Measurements from ENCODE around the gene PRRG2.

- TF ChIP-seq POLR2AphosphoS5 (IDR thresholded peaks at IDR 0.05; ENCODE audit: low read depth, low read length) = no peak
- no peak for TF ChIP-seq POLR2A (IDR thresholded peaks at IDR 0.05; ENCODE audit: low read depth, low read length)
Measured at GRCh38 chr19:49534632-49535385, 46.3 kb upstream of the PRRG2 start.

Data from GM12892 (cell line).